M059J (cell line): ENCODE data around the gene OLFML3. TPM values are rescaled to one million over a fixed set of nuclear protein-coding genes. Genes with fewer than 3 reads are reported as not detected.

Experiments
- DNase-seq: peaks from one replicate; pipeline ENCODE4 v3.0.0-alpha.2; 2012; ENCODE audit warnings: low read depth
- total RNA-seq: library from RNA; depleted of rRNA; stranded (reverse); fragments of >200 nt; shearing (Covaris generic); gene quantifications from 2 replicates; pipeline ENCODE4 v1.2.3, GENCODE V29; 2014; rRNA removed

The OLFML3 gene
- total RNA-seq, 1 experiment from 2014 or later = 5.2 TPM

DNA sequence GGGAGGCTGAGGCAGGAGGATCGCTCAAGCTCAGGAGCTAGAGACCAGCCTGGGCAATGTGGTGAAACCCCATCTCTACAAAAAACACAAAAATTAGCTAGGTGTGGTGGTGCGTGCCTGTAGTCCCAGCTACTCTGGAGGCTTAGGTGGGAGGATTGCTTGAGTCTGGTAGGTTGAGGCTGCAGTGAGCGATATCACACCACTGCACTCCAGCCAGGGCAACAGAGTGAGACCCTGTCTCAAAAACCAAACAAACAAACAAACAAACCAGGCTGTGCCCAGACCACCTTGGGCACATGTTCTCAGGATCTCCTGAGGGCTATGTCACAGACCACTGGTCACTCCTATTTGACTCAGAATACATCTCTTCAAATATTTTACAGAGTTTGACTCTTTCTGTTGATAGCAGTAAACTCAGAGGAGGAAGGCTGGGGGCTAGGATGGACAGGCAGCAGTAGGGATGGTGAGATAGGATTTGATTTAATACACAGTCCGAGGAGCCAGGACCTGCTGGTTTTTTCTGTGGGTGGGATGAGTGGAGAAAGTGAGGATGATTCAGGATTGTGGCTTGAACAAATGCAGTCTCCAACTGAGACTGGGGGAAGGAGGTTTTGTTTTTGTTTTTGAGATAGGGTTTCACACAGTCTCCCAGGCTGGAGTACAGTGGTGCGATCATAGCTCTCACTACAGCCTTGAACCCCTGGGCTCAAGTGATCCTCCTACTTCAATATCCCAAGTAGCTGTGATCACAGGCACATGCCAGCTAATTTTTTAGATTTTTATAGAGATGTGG is 46.5 kb downstream of the OLFML3 start:
- DNase-seq = peak; percentile 13

DNA sequence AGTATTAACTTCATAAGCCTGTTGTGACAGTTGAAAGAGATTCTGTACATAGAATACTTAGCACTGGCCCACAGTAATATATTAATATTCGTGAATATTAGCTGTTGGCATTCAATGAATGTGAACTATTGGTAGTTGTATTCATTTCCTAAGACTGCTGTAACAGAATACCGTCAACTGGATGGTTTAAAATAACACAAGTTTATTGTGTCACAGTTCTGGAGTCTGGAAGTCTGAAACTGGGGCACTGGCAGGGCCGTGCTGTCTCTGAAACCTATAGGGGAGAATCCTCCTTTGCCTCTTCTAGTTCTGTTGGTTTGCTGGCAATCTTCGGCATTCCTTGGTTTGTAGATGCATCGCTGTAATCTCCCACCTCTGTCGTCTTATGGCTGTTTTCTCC is 47.5 kb downstream of the OLFML3 start:
- no peak for DNase-seq

Other genes starting within 250 kb of the OLFML3 start
- gene PHTF1, start 220.0 kb upstream of the OLFML3 start, total RNA-seq = 72.3 and 77.3 TPM in 2 replicates
- 7.5 and 12.4 TPM in 2 replicates for gene RSBN1, start 167.0 kb upstream of the OLFML3 start, total RNA-seq
- gene PTPN22, start 107.8 kb upstream of the OLFML3 start, total RNA-seq = 1.7 and 1.9 TPM in 2 replicates
- not detected in 2 replicates for gene BCL2L15, start 91.9 kb upstream of the OLFML3 start, total RNA-seq
- 17.9 and 18.9 TPM in 2 replicates for gene AP4B1, start 74.7 kb upstream of the OLFML3 start, total RNA-seq
- 16.9 and 19.2 TPM in 2 replicates for gene DCLRE1B, start 74.1 kb upstream of the OLFML3 start, total RNA-seq
- 26.2 and 34.9 TPM in 2 replicates for gene HIPK1, start 50.1 kb upstream of the OLFML3 start, total RNA-seq
- not detected in 2 replicates for gene SYT6, start 174.4 kb downstream of the OLFML3 start, total RNA-seq